ENCODE measurements around the gene IPPK.
"Not testable (repeated sequence)": the region's sequence is repeated elsewhere in the genome, so short reads cannot be mapped to it uniquely, and the experiment has no call there.

Gene IPPK

GRCh38 chr9:92599938-92600461 lies 69.9 kb downstream of the IPPK start:
- ChIA-PET CTCF (interaction anchor here (1.1 to 1.9 kb wide), 3 partner anchors 9 to 461 kb away, joined by 3 to 5 read pairs (median 3); no protein-coding TSS in a partner anchor), POLR2A (no interaction called here)
- no peak for TF ChIP-seq CTCF (IDR thresholded peaks at IDR 0.05; ENCODE audit: control extremely low read depth, extremely low read depth, low read depth, missing control alignments)
- DNase-seq (ENCODE audit: extremely low spot score): no peak

DNA sequence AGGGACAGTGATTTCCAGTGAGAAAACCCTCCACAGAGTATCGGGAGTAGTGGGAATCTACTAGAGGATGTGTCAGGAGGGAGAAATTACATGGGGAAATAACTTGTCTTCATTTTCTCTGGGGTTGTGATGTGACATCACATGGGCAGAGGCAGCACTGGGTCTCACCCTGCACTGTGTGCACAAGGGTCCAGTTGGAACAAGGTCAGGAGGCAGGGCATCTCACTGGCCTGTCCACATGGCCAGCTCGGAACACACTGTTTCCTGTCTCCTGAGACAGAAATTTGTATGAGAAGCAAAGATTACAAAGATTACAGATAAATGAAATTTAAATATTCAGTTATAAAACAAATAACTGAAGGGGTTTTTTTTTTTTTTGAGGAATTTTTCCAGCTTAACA lies 71.5 kb downstream of the IPPK start:
- TF ChIP-seq CTCF (IDR thresholded peaks at IDR 0.05; ENCODE audit: control extremely low read depth, extremely low read depth, low read depth, missing control alignments): no peak
- ChIA-PET POLR2A (no interaction called here), CTCF (interaction anchor here (1.9 kb wide), 1 partner anchor 14 kb away, joined by 6 read pairs; no protein-coding TSS in a partner anchor)
- DNase-seq (ENCODE audit: extremely low spot score): no peak

DNA sequence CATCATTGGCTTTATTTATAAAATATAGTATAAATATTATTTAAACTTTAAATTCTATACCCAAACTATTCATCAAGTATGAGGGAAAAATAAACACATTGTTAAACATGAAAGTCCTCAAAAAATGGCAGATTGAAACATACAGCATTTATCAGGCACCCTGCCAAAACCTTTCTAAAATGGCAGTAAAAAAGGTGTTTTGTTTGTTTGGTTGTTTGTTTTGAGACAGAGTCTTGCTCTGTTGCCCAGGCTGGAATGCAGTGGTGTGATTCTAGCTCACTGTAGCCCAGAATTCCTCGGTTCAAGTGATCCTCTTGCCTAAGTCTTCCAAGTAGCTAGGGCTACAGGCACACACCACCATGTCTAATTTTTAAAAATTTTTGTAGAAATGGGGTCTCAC lies 74.0 kb downstream of the IPPK start:
- DNase-seq (ENCODE audit: extremely low spot score): no peak
- TF ChIP-seq CTCF (IDR thresholded peaks at IDR 0.05; ENCODE audit: control extremely low read depth, extremely low read depth, low read depth, missing control alignments): no peak
- POLR2A ChIA-PET: no interaction called here
- CTCF ChIA-PET: no interaction called here

GRCh38 chr9:92595075-92595474 lies 74.9 kb downstream of the IPPK start:
- DNase-seq (ENCODE audit: extremely low spot score); POLR2A ChIA-PET; CTCF ChIA-PET: not testable (repeated sequence)

DNA sequence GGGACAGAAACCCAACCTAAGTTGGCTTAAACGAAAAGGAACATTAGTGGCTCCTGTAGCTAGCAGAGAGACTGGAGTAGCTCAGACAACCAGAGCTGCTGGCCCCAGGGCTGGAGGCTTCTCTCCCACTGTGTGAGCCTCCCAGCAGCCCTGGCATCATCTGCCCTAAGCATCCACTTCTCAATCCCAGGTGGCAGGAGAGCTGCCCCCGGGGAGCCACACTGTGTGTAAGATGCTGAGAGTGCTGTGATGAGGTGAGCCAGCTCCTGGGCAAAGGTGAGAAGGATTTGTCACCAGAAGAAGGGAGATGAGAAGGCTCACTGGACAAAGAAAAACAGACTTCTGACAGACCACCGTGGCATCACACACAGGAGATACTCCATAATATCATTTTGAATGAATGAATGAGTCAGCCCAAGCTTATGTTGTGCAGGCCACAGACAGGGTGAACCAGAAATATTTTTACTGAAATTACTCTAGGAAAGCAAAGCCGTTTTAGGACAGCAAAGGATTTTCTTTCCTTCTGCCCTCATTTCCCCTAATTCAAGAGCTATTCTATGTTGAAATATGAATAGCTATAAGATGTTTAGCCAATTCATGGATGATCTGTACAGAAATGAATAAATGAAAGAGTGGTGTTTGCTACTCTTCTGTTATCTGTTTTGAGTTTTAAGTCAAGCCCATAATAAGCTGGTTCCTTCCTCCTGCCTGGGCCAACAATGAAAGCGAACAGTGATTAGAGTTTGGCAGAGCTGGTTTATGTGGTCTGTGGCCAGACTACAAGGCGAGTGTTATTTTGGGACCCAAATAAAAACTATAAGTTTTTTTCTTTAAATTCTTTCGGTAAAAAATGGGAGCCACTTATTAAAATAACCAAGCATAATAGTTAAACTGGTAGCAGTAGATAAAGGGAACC lies 76.7 kb downstream of the IPPK start:
- DNase-seq (ENCODE audit: extremely low spot score): no peak
- POLR2A ChIA-PET: no interaction called here

GRCh38 chr9:92592537-92592936 lies 77.4 kb downstream of the IPPK start:
- POLR2A ChIA-PET: no interaction called here
- CTCF ChIA-PET: interaction anchor here (1.3 to 1.9 kb wide), 2 partner anchors 12 to 13 kb away, joined by 5 to 6 read pairs; no protein-coding TSS in a partner anchor
- no peak for TF ChIP-seq CTCF (IDR thresholded peaks at IDR 0.05; ENCODE audit: control extremely low read depth, extremely low read depth, low read depth, missing control alignments)
- no peak for DNase-seq (ENCODE audit: extremely low spot score)

More for the DNA sequence above, 76.7 kb downstream of the IPPK start:
- TF ChIP-seq CTCF (IDR thresholded peaks at IDR 0.05; ENCODE audit: control extremely low read depth, extremely low read depth, low read depth, missing control alignments): no peak
- CTCF ChIA-PET: interaction anchor here (1.3 to 1.9 kb wide), 2 partner anchors 11 to 13 kb away, joined by 5 to 6 read pairs; no protein-coding TSS in a partner anchor

DNA sequence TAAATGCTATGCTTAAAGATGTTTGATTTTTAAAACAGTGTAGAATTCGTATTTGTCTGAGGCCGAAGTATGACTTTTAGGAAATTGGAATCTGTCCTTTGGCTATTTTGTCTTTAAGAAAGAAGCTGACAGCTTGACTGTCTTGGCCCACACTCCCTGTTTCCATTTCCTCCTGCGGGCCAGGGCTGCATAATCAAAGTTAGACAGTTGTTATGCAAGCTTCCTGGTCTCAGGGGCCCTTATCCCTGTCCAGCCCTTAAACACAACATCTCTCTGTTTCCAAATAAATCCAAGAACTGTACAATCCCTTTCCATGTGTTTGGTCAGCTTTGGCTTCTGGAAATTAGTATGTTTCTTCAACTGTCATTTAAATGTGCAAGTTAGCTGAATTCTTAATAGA lies 79.6 kb downstream of the IPPK start:
- no peak for TF ChIP-seq CTCF (IDR thresholded peaks at IDR 0.05; ENCODE audit: control extremely low read depth, extremely low read depth, low read depth, missing control alignments)
- CTCF ChIA-PET: interaction anchor here (1.2 to 1.3 kb wide), 2 partner anchors 10 to 88 kb away, joined by 3 read pairs; no protein-coding TSS in a partner anchor
- no peak for DNase-seq (ENCODE audit: extremely low spot score)
- POLR2A ChIA-PET: no interaction called here

Measured in GM10248 (cell line).